K562 (cell line): ENCODE results near the gene NDUFA5. TPM values are rescaled to one million over a fixed set of nuclear protein-coding genes. Genes with fewer than 3 reads are reported as not detected.

Source experiments
- BRD9 ChIP-seq: fragments of 450-650 bp; IDR thresholded peaks from 2 replicates; pipeline ENCODE4 v1.6.1; 2018; ENCODE audit warnings: low read depth; ENCODE audit not compliant: partially characterized antibody
- CEBPG ChIP-seq, 3 experiments: fragments of 200-800 bp in 1 of 3; sonication (Bioruptor generic) in 1 of 3; sonication (generic) in 1 of 3; formaldehyde crosslinking in 1 of 3; IDR thresholded peaks in 2 of 3; conservative IDR thresholded peaks in 1 of 3; 2 replicates each; pipeline versions ENCODE4 v1.6.1 to v1.8.0; 2016 to 2022; ENCODE audit warnings: missing compliant biosample characterization in 2 of 3, missing genetic modification characterization in 2 of 3, mild to moderate bottlenecking in 1 of 3, missing genetic modification reagents in 1 of 3
- CSDE1 ChIP-seq, 2 experiments: fragments of 450-650 bp; IDR thresholded peaks; 2 replicates each; pipeline ENCODE4 v1.6.1; 2016; ENCODE audit warnings: mild to moderate bottlenecking in 1 of 2
- ETV1 ChIP-seq: fragments of 450-650 bp; conservative IDR thresholded peaks from 2 replicates; pipeline ENCODE4 v1.6.1; 2016; ENCODE audit warnings: missing genetic modification characterization, control low read depth, low read depth, missing compliant biosample characterization
- EWSR1 ChIP-seq: fragments of 450-650 bp; IDR thresholded peaks from 2 replicates; pipeline ENCODE4 v1.6.1; 2018; ENCODE audit warnings: borderline replicate concordance, mild to moderate bottlenecking, low read depth, moderate library complexity; ENCODE audit not compliant: partially characterized antibody
- EZH2 ChIP-seq: IDR thresholded peaks from 2 replicates; pipeline ENCODE4 v1.6.1; 2012; ENCODE audit warnings: low read depth, mild to moderate bottlenecking, inconsistent platforms, low read length, borderline replicate concordance
- NCOA2 ChIP-seq, 2 experiments: fragments of 450-650 bp; IDR thresholded peaks; 2 replicates each; pipeline ENCODE4 v1.6.1; 2018; ENCODE audit warnings: mild to moderate bottlenecking in 2 of 2, moderate library complexity in 1 of 2; ENCODE audit not compliant: partially characterized antibody in 2 of 2
- PHB ChIP-seq: fragments of 250-450 bp; sonication (Bioruptor Pico); IDR thresholded peaks from 2 replicates; pipeline ENCODE4 v1.5.0; 2021
- SOX6 ChIP-seq: fragments of 450-650 bp; IDR thresholded peaks from 2 replicates; pipeline ENCODE4 v1.6.1; 2014; ENCODE audit warnings: mild to moderate bottlenecking
- STAT5B ChIP-seq: fragments of 250-450 bp; sonication (Bioruptor Pico); IDR thresholded peaks from 2 replicates; pipeline ENCODE4 v1.8.0; 2021; ENCODE audit warnings: mild to moderate bottlenecking, inconsistent platforms
- THRAP3 ChIP-seq: fragments of 450-650 bp; IDR thresholded peaks from 2 replicates; pipeline ENCODE4 v1.6.1; 2016; ENCODE audit warnings: mild to moderate bottlenecking, inconsistent platforms, borderline replicate concordance
- ZNF217 ChIP-seq: sonication (generic); formaldehyde crosslinking; IDR thresholded peaks from 2 replicates; pipeline ENCODE4 v1.8.0; 2022; ENCODE audit warnings: mild to moderate bottlenecking, missing genetic modification reagents
- ZNF253 ChIP-seq: fragments of 250-450 bp; sonication (Bioruptor Pico); conservative IDR thresholded peaks from 2 replicates; pipeline ENCODE4 v1.6.1; 2021; ENCODE audit warnings: mild to moderate bottlenecking
- ZSCAN29 ChIP-seq: fragments of 450-650 bp; IDR thresholded peaks from 2 replicates; pipeline ENCODE4 v1.6.1; 2017
- polyA plus RNA-seq, 8 experiments: library from polyadenylated mRNA; depleted of rRNA in 4 of 8; stranded (reverse) in 5 of 8; unstranded in 3 of 8; fragments of >200 nt; fragmentation: Nextera tagmentation in 2 of 8; fragmentation: Illumina TruSeq in 1 of 8; extraction: Ambion mirVana in 2 of 8; extraction: Trizol in 1 of 8; gene quantifications; 2 replicates each; pipeline versions ENCODE4 v1.2.1 to v1.2.3, GENCODE V29; 2011 to 2014; ENCODE audit warnings: inconsistent platforms in 1 of 8, missing spikeins in 1 of 8
- total RNA-seq, 7 experiments: library from RNA; depleted of rRNA in 6 of 7; stranded (reverse); fragments of >200 nt in 6 of 7; fragmentation: Illumina TruSeq in 2 of 7; extraction: Trizol in 2 of 7; gene quantifications; 2 replicates each; pipeline versions ENCODE4 v1.2.1 to v1.2.3, GENCODE V29; 2011 to 2021; ENCODE audit warnings: low replicate concordance in 1 of 7
- TF ChIP-seq, protein P1 (sequence below): sonication (generic); formaldehyde crosslinking; IDR thresholded peaks from 2 replicates; pipeline ENCODE4 v1.8.0; 2022; ENCODE audit warnings: missing genetic modification reagents, mild to moderate bottlenecking, borderline replicate concordance
- TF ChIP-seq, protein P2 (sequence below), 2 experiments: fragments of 450-650 bp in 1 of 2; sonication (generic) in 1 of 2; formaldehyde crosslinking in 1 of 2; IDR thresholded peaks in 1 of 2; conservative IDR thresholded peaks in 1 of 2; 2 replicates each; pipeline versions ENCODE4 v1.6.1 to v1.8.1; 2016 to 2023; ENCODE audit warnings: mild to moderate bottlenecking in 2 of 2, moderate library complexity in 2 of 2, inconsistent platforms in 1 of 2, missing genetic modification reagents in 1 of 2
- TF ChIP-seq, protein P3 (sequence below): fragments of 250-450 bp; sonication (Bioruptor Pico); IDR thresholded peaks from 2 replicates; pipeline ENCODE4 v1.4.0; 2020; ENCODE audit warnings: borderline replicate concordance
- TF ChIP-seq, protein P4 (sequence below): fragments of 250-450 bp; sonication (Bioruptor Pico); IDR thresholded peaks from 2 replicates; pipeline ENCODE4 v1.9.0; 2021; ENCODE audit warnings: mild to moderate bottlenecking
- TF ChIP-seq, protein P5 (sequence below), 2 experiments: IDR thresholded peaks; 2 replicates each; pipeline ENCODE4 v1.6.1; 2012; ENCODE audit warnings: improper control_type of control experiment in 2 of 2, low read depth in 2 of 2, low read length in 2 of 2, borderline replicate concordance in 1 of 2

Gene NDUFA5
- total and polyA plus RNA-seq, 9 of the 15 experiments (the other 6 are each of a cell fraction or from before 2014, with no cell fraction given), result 155 to 677 (median 269) TPM

DNA sequence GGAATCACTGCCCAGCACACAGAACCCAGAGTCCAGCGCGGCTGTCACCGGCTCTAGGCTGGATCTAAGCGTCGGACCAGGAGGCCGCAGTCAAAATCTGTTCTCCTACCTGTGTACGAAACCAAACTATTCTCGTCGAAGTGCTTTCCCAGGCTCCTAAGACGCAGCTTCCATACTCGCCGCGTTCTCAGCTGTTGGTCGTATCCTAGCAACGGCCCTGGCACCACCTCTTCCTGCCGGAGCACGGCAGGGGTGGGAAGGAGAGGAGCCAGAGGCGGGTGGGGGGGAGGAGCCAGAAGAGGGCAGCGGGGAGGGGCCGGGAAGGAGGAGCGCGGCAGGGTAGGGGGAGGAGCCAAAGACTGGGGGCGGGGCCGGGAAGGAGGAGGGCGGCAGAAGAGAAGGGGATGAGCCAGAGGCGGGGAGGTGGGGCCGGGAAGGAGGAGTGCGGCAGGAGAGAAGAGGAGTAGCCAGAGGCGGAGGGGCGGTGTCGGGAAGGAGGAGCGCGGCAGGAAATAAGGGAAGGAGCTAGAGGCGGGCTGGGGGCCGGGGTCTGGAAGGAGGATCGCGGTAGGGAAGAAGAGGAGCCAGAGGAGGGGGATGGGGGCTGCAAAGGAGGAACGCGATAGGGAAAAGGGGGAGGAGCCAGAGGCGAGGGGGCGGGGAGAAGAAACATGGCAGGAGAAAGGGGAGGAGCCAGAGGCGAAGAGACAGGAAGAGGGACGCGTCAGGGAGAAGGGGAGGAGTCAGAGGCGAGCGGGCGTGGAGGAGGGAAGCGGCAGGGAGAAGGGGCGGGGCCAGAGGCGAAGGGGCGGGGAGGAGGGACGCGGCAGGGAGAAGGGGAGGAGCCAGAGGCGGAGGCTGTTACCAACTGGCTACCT lies 23.0 kb downstream of the NDUFA5 start, which contains the start of gene IQUB (continued):
- TF ChIP-seq, protein P1, sequence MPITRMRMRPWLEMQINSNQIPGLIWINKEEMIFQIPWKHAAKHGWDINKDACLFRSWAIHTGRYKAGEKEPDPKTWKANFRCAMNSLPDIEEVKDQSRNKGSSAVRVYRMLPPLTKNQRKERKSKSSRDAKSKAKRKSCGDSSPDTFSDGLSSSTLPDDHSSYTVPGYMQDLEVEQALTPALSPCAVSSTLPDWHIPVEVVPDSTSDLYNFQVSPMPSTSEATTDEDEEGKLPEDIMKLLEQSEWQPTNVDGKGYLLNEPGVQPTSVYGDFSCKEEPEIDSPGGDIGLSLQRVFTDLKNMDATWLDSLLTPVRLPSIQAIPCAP (CRISPR knock-in tag), result no peak
- TF ChIP-seq STAT5B (CRISPR knock-in tag), result no peak
- no peak for TF ChIP-seq THRAP3
- TF ChIP-seq CSDE1 (IDR thresholded peaks at IDR 0.05), result peak in 1 of 2 experiments; percentile 84; a peak in 2 of 4 replicates
- TF ChIP-seq, protein P2, sequence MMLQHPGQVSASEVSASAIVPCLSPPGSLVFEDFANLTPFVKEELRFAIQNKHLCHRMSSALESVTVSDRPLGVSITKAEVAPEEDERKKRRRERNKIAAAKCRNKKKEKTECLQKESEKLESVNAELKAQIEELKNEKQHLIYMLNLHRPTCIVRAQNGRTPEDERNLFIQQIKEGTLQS (IDR thresholded peaks at IDR 0.05), result no peak
- TF ChIP-seq, protein P2 (CRISPR knock-in tag; conservative IDR thresholded peaks at IDR 0.05), result no peak
- TF ChIP-seq, protein P3, sequence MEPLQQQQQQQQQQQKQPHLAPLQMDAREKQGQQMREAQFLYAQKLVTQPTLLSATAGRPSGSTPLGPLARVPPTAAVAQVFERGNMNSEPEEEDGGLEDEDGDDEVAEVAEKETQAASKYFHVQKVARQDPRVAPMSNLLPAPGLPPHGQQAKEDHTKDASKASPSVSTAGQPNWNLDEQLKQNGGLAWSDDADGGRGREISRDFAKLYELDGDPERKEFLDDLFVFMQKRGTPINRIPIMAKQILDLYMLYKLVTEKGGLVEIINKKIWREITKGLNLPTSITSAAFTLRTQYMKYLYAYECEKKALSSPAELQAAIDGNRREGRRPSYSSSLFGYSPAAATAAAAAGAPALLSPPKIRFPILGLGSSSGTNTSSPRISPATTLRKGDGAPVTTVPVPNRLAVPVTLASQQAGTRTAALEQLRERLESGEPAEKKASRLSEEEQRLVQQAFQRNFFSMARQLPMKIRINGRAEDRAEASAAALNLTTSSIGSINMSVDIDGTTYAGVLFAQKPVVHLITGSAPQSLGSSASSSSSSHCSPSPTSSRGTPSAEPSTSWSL, result no peak
- TF ChIP-seq PHB (CRISPR knock-in tag), result no peak
- TF ChIP-seq, protein P4, sequence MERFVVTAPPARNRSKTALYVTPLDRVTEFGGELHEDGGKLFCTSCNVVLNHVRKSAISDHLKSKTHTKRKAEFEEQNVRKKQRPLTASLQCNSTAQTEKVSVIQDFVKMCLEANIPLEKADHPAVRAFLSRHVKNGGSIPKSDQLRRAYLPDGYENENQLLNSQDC (CRISPR knock-in tag), result no peak
- TF ChIP-seq ETV1 (tag), result no peak
- no peak for TF ChIP-seq NCOA2 (IDR thresholded peaks at IDR 0.05; ENCODE audit: partially characterized antibody in 2 of 2)
- TF ChIP-seq ZSCAN29, result no peak
- TF ChIP-seq SOX6, result no peak
- no peak for TF ChIP-seq EZH2
- TF ChIP-seq BRD9, result no peak
- TF ChIP-seq EWSR1, result no peak
- no peak for TF ChIP-seq CEBPG (CRISPR knock-in tag; IDR thresholded peaks at IDR 0.05)
- no peak for TF ChIP-seq CEBPG (tag; conservative IDR thresholded peaks at IDR 0.05 in 1 of 2, IDR thresholded peaks at IDR 0.05 in 1 of 2)
- TF ChIP-seq ZNF217 (CRISPR knock-in tag), result no peak
- TF ChIP-seq, protein P5, sequence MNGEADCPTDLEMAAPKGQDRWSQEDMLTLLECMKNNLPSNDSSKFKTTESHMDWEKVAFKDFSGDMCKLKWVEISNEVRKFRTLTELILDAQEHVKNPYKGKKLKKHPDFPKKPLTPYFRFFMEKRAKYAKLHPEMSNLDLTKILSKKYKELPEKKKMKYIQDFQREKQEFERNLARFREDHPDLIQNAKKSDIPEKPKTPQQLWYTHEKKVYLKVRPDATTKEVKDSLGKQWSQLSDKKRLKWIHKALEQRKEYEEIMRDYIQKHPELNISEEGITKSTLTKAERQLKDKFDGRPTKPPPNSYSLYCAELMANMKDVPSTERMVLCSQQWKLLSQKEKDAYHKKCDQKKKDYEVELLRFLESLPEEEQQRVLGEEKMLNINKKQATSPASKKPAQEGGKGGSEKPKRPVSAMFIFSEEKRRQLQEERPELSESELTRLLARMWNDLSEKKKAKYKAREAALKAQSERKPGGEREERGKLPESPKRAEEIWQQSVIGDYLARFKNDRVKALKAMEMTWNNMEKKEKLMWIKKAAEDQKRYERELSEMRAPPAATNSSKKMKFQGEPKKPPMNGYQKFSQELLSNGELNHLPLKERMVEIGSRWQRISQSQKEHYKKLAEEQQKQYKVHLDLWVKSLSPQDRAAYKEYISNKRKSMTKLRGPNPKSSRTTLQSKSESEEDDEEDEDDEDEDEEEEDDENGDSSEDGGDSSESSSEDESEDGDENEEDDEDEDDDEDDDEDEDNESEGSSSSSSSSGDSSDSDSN (IDR thresholded peaks at IDR 0.05; ENCODE audit: borderline replicate concordance in 1 of 2, low read depth in 2 of 2, low read length in 2 of 2), result no peak
- no peak for TF ChIP-seq ZNF253 (CRISPR knock-in tag)
